Natural killer cell (primary cell): ENCODE measurements around the gene STUM. TPM values are rescaled to one million over a fixed set of nuclear protein-coding genes. Genes with fewer than 3 reads are reported as not detected.

Experiments
- ATAC-seq, 3 donors: fragments of 150-1000 bp in 2 of 3; fragments of 200-7000 bp in 1 of 3; cut with Tn5 transposase; 1 replicate in 1 of 3; 2 replicates in 2 of 3; pipeline ENCODE4 v1.10.0; 2021; ENCODE audit warnings: mild to moderate bottlenecking in 2 of 3, moderate library complexity in 2 of 3
- DNase-seq, 2 donors: peaks; one replicate each; pipeline versions ENCODE4 v3.0.0 to v3.0.0-alpha.2; 2013 to 2021; ENCODE audit warnings: mixed read lengths in 1 of 2
- H3K27ac ChIP-seq: one replicate; pipeline ENCODE4 v1.5.1; 2013; ENCODE audit warnings: mild to moderate bottlenecking, low read length
- H3K27me3 ChIP-seq: one replicate; pipeline ENCODE4 v1.6.1; 2013; ENCODE audit warnings: low read length; ENCODE audit not compliant: control insufficient read depth, insufficient read depth
- H3K36me3 ChIP-seq: one replicate; pipeline ENCODE4 v1.6.1; 2013; ENCODE audit warnings: low read length; ENCODE audit not compliant: control insufficient read depth, insufficient read depth
- H3K4me1 ChIP-seq: one replicate; pipeline ENCODE4 v1.6.1; 2013; ENCODE audit warnings: low read length; ENCODE audit not compliant: control insufficient read depth, insufficient read depth
- H3K4me3 ChIP-seq: one replicate; pipeline ENCODE4 v1.5.1; 2013; ENCODE audit warnings: low read length
- H3K9me3 ChIP-seq: one replicate; pipeline ENCODE4 v1.6.1; 2013; ENCODE audit warnings: low read length; ENCODE audit not compliant: control insufficient read depth, insufficient read depth
- H3K27ac Mint-ChIP-seq, 2 donors: one replicate each; pipeline ENCODE4 v1.8.0; 2022; ENCODE audit warnings: mild to moderate bottlenecking in 2 of 2, mixed read lengths in 2 of 2, moderate library complexity in 1 of 2
- H3K27me3 Mint-ChIP-seq, 2 donors: one replicate each; pipeline ENCODE4 v1.8.0; 2022; ENCODE audit warnings: low read depth in 2 of 2, mixed read lengths in 2 of 2
- H3K36me3 Mint-ChIP-seq: one replicate; pipeline ENCODE4 v1.8.0; 2022; ENCODE audit warnings: mixed read lengths
- H3K4me1 Mint-ChIP-seq, 2 donors: one replicate each; pipeline ENCODE4 v1.8.0; 2022; ENCODE audit warnings: mixed read lengths in 2 of 2
- H3K4me3 Mint-ChIP-seq: one replicate; pipeline ENCODE4 v1.8.0; 2022; ENCODE audit warnings: mild to moderate bottlenecking, moderate library complexity, mixed read lengths
- H3K9me3 Mint-ChIP-seq, 2 donors: one replicate each; pipeline ENCODE4 v1.8.0; 2022; ENCODE audit warnings: mixed read lengths in 2 of 2
- CTCF ChIP-seq: fragments of 200-600 bp; IDR thresholded peaks from one replicate; pipeline ENCODE4 v1.8.0; 2022; ENCODE audit warnings: antibody characterized with exemption
- WGBS: methylation state at CpG from one replicate; pipeline ENCODE4 v1.1.7; 2013; ENCODE audit warnings: missing lambda C conversion rate; ENCODE audit not compliant: insufficient coverage; 5-methylcytosine and 5-hydroxymethylcytosine counted together
- intact Hi-C: fragments of 100-400 bp; cut with micrococcal nuclease; formaldehyde crosslinking; loops from one replicate; pipeline ENCODE4 v1.14.2; 2022
- total RNA-seq, 4 donors: library from RNA; stranded (reverse); fragments of 120-200 nt in 1 of 4; gene quantifications; one replicate each; pipeline versions ENCODE4 v1.2.3 to v1.2.4, GENCODE V29; 2013 to 2022

Gene STUM
- total RNA-seq, 3 donors from 2014 or later (not counting 1 experiment from before 2014, with no cell fraction given) = not detected

- Histone ChIP-seq H3K9me3 (no peaks in the 10 kb centered on the region), H3K4me1 (no peaks in the 10 kb centered on the region), H3K27ac (no peak overlapping the region), H3K27me3 (no peaks in the 10 kb centered on the region), H3K4me3 (no peak overlapping the region), H3K36me3 (no peaks in the 10 kb centered on the region)
- DNase-seq = no peak
- intact Hi-C loops = no loop called here
- 74% methylated on average over 5 of the region's 5 CpGs for WGBS
- Mint-ChIP-seq H3K4me1 (no peaks in the 10 kb centered on the region), H3K4me3 (no peak overlapping the region), H3K27me3 (no peaks in the 10 kb centered on the region), H3K27ac (no peak overlapping the region), H3K36me3 (no peaks in the 10 kb centered on the region), H3K9me3 (no peaks in the 10 kb centered on the region)
- TF ChIP-seq CTCF = no peak
- no peak for ATAC-seq
Observed at GRCh38 chr1:226618380-226618779, 69.8 kb downstream of the STUM start.

- Mint-ChIP-seq H3K4me1 (no peaks in the 10 kb centered on the region), H3K9me3 (no peaks in the 10 kb centered on the region), H3K36me3 (no peaks in the 10 kb centered on the region), H3K4me3 (no peak overlapping the region), H3K27me3 (no peaks in the 10 kb centered on the region), H3K27ac (no peak overlapping the region)
- ATAC-seq (no peak), DNase-seq (no peak)
- no peaks in the 10 kb centered on the region for H3K36me3 ChIP-seq
- no peak overlapping the region for H3K4me3 ChIP-seq
- no peak for TF ChIP-seq CTCF
- H3K27ac ChIP-seq = no peak overlapping the region
- no peaks in the 10 kb centered on the region for H3K27me3 ChIP-seq
- 97% methylated on average over 7 of the region's 7 CpGs for WGBS
- H3K4me1 ChIP-seq = no peaks in the 10 kb centered on the region
- no peaks in the 10 kb centered on the region for H3K9me3 ChIP-seq
- intact Hi-C loops = no loop called here
Observed at GRCh38 chr1:226619031-226619430, 70.5 kb downstream of the STUM start.

GRCh38 chr1:226622012-226622411 is 73.4 kb downstream of the STUM start:
- Histone ChIP-seq H3K4me1 (peaks cover 9% of the 10 kb centered on the region), H3K9me3 (no peaks in the 10 kb centered on the region), H3K4me3 (no peak overlapping the region), H3K27ac (no peak overlapping the region), H3K36me3 (no peaks in the 10 kb centered on the region), H3K27me3 (no peaks in the 10 kb centered on the region)
- Mint-ChIP-seq H3K36me3 (no peaks in the 10 kb centered on the region), H3K4me3 (no peak overlapping the region), H3K9me3 (no peaks in the 10 kb centered on the region), H3K4me1 (peaks cover 11 to 13% of the 10 kb centered on the region in 2 donors), H3K27me3 (peaks cover 0 to 3% of the 10 kb centered on the region in 2 donors), H3K27ac (no peak overlapping the region)
- TF ChIP-seq CTCF = no peak
- intact Hi-C loops = no loop called here
- no peak for ATAC-seq
- DNase-seq = no peak

GRCh38 chr1:226624526-226624925 is 76.0 kb downstream of the STUM start:
- Mint-ChIP-seq H3K27me3 (peaks cover 0 to 3% of the 10 kb centered on the region in 2 donors), H3K9me3 (no peaks in the 10 kb centered on the region), H3K27ac (no peak overlapping the region), H3K36me3 (no peaks in the 10 kb centered on the region), H3K4me3 (no peak overlapping the region), H3K4me1 (peaks cover 11 to 16% of the 10 kb centered on the region in 2 donors)
- DNase-seq (no peak), ATAC-seq (no peak)
- no peaks in the 10 kb centered on the region for H3K36me3 ChIP-seq
- no peak for TF ChIP-seq CTCF
- no peaks in the 10 kb centered on the region for H3K27me3 ChIP-seq
- no peaks in the 10 kb centered on the region for H3K9me3 ChIP-seq
- intact Hi-C loops = no loop called here
- no peak overlapping the region for H3K4me3 ChIP-seq
- H3K4me1 ChIP-seq = peaks cover 9% of the 10 kb centered on the region
- WGBS = 88% methylated on average over 5 of the region's 5 CpGs
- no peak overlapping the region for H3K27ac ChIP-seq
